Naive B cell (primary cell): Measurements from ENCODE around the gene TKFC. TPM values are rescaled to one million over a fixed set of nuclear protein-coding genes. Genes with fewer than 3 reads are reported as not detected.

Experiments
- ATAC-seq, 2 donors: fragments of 150-1000 bp; cut with Tn5 transposase; 2 replicates each; pipeline ENCODE4 v1.10.0; 2021; ENCODE audit warnings: low read depth in 2 of 2, mild to moderate bottlenecking in 2 of 2, moderate library complexity in 2 of 2
- DNase-seq: peaks from one replicate; pipeline ENCODE4 v3.0.0; 2022
- H3K27ac Mint-ChIP-seq, 6 donors: one replicate each; pipeline ENCODE4 v1.8.0; 2020 to 2022; ENCODE audit warnings: mild to moderate bottlenecking in 6 of 6, mixed read lengths in 6 of 6, moderate library complexity in 5 of 6, inconsistent platforms in 2 of 6
- H3K27me3 Mint-ChIP-seq, 3 donors: one replicate each; pipeline ENCODE4 v1.8.0; 2021 to 2022; ENCODE audit warnings: mixed read lengths in 3 of 3, mild to moderate bottlenecking in 1 of 3
- H3K36me3 Mint-ChIP-seq, 2 donors: one replicate each; pipeline ENCODE4 v1.8.0; 2020 to 2022; ENCODE audit warnings: mixed read lengths in 2 of 2, inconsistent platforms in 1 of 2, mild to moderate bottlenecking in 1 of 2
- H3K4me1 Mint-ChIP-seq, 3 donors: one replicate each; pipeline ENCODE4 v1.8.0; 2020 to 2022; ENCODE audit warnings: mixed read lengths in 3 of 3, inconsistent platforms in 1 of 3, mild to moderate bottlenecking in 1 of 3, moderate library complexity in 1 of 3
- H3K4me3 Mint-ChIP-seq, 8 donors: one replicate each; pipeline ENCODE4 v1.8.0; 2020 to 2022; ENCODE audit warnings: mild to moderate bottlenecking in 8 of 8, mixed read lengths in 8 of 8, moderate library complexity in 8 of 8, inconsistent platforms in 2 of 8
- H3K9me3 Mint-ChIP-seq, 7 donors: one replicate each; pipeline ENCODE4 v1.8.0; 2020 to 2022; ENCODE audit warnings: mixed read lengths in 7 of 7, mild to moderate bottlenecking in 5 of 7, inconsistent platforms in 2 of 7, moderate library complexity in 1 of 7
- polyA plus RNA-seq, 6 donors: library from polyadenylated mRNA; unstranded; fragments of 300-500 nt; fragmentation: Illumina TruSeq; gene quantifications; one replicate each; pipeline ENCODE4 v1.2.3, GENCODE V29; 2021; ENCODE audit warnings: low read depth in 6 of 6

TKFC gene
- polyA plus RNA-seq = 10 to 100 TPM; 38.3 to 62.2 (median 46.4) TPM

- H3K27ac Mint-ChIP-seq = peak within 1 kb of the TSS; percentile 88 to 98 (median 96)
- peaks cover 0 to 8% of the 10 kb centered on the region in 2 donors for H3K36me3 Mint-ChIP-seq
- peaks cover 46 to 66% (median 59%) of the 10 kb centered on the region in 3 donors for H3K4me1 Mint-ChIP-seq
- ATAC-seq (peak; percentile 87 to 90), DNase-seq (peak; percentile 90)
- H3K27me3 Mint-ChIP-seq = no peaks in the 10 kb centered on the region
- no peaks in the 10 kb centered on the region for H3K9me3 Mint-ChIP-seq
- H3K4me3 Mint-ChIP-seq = peak within 1 kb of the TSS; percentile 85 to 98 (median 94)
These were observed at the start of gene TKFC, which contains the start of gene DDB1 for GRCh38 chr11:61332797-61333549. Gene TKFC (plus strand): TSS chr11:61333228. CDS start chr11:61334729, 1,501 bp downstream. Gene DDB1 (minus strand): TSS chr11:61333105. CDS start chr11:61332968, 137 bp downstream.

DNA sequence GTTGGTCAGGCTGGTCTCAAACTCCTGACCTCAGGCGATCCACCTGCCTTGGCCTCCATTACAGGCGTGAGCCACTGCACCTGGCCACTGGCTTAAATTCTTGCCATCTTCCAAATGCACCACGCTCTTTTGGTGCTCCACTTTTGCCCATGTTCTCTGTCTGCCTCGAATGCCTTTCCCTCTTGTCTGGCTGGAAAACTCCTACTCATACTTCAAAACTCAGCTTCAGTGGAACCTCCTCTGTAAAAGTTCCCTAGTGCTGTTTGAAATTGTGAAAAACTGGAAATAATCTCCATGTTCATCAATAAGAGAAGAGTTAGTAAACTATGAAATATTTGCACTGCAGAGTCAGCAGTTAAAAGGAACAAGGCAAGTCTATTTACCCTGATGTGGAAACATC is 49.4 kb upstream of the TKFC start:
- ATAC-seq (no peak), DNase-seq (no peak)
- peaks cover 0 to 3% (median 0%) of the 10 kb centered on the region in 3 donors for H3K4me1 Mint-ChIP-seq
- H3K27ac Mint-ChIP-seq = peak overlapping the region in 1 of 6 donors; percentile 70
- no peaks in the 10 kb centered on the region for H3K27me3 Mint-ChIP-seq
- peaks cover 0 to 9% (median 0%) of the 10 kb centered on the region in 7 donors for H3K9me3 Mint-ChIP-seq
- H3K36me3 Mint-ChIP-seq = peaks cover 0 to 7% of the 10 kb centered on the region in 2 donors
- no peak overlapping the region for H3K4me3 Mint-ChIP-seq

GRCh38 chr11:61287338-61287977 is 45.6 kb upstream of the TKFC start:
- Mint-ChIP-seq H3K9me3 (peaks cover 0 to 5% (median 0%) of the 10 kb centered on the region in 7 donors), H3K4me1 (no peaks in the 10 kb centered on the region), H3K36me3 (peaks cover 0 to 7% of the 10 kb centered on the region in 2 donors), H3K4me3 (peak overlapping the region in 1 of 8 donors; percentile 30), H3K27me3 (peaks cover 0 to 4% (median 0%) of the 10 kb centered on the region in 3 donors), H3K27ac (peak overlapping the region in 2 of 6 donors; percentile 58 to 64)
- no peak for ATAC-seq
- DNase-seq = no peak

- H3K4me1 Mint-ChIP-seq = peaks cover 8 to 14% (median 12%) of the 10 kb centered on the region in 3 donors
- H3K36me3 Mint-ChIP-seq = no peaks in the 10 kb centered on the region
- peaks cover 0 to 7% (median 0%) of the 10 kb centered on the region in 3 donors for H3K27me3 Mint-ChIP-seq
- peak overlapping the region in 3 of 8 donors; percentile 9 to 50 (median 35) for H3K4me3 Mint-ChIP-seq
- H3K27ac Mint-ChIP-seq = no peak overlapping the region
- ATAC-seq (no peak), DNase-seq (no peak)
- H3K9me3 Mint-ChIP-seq = no peaks in the 10 kb centered on the region
These were observed 41.9 kb upstream of the TKFC start for GRCh38 chr11:61290905-61291690.

GRCh38 chr11:61292356-61292755 is 40.7 kb upstream of the TKFC start:
- Mint-ChIP-seq H3K36me3 (no peaks in the 10 kb centered on the region), H3K27ac (no peak overlapping the region), H3K9me3 (no peaks in the 10 kb centered on the region), H3K4me3 (peak overlapping the region; percentile 9 to 89 (median 62)), H3K4me1 (peaks cover 8 to 14% (median 13%) of the 10 kb centered on the region in 3 donors), H3K27me3 (peaks cover 0 to 7% (median 0%) of the 10 kb centered on the region in 3 donors)
- no peak for DNase-seq
- no peak for ATAC-seq

DNA sequence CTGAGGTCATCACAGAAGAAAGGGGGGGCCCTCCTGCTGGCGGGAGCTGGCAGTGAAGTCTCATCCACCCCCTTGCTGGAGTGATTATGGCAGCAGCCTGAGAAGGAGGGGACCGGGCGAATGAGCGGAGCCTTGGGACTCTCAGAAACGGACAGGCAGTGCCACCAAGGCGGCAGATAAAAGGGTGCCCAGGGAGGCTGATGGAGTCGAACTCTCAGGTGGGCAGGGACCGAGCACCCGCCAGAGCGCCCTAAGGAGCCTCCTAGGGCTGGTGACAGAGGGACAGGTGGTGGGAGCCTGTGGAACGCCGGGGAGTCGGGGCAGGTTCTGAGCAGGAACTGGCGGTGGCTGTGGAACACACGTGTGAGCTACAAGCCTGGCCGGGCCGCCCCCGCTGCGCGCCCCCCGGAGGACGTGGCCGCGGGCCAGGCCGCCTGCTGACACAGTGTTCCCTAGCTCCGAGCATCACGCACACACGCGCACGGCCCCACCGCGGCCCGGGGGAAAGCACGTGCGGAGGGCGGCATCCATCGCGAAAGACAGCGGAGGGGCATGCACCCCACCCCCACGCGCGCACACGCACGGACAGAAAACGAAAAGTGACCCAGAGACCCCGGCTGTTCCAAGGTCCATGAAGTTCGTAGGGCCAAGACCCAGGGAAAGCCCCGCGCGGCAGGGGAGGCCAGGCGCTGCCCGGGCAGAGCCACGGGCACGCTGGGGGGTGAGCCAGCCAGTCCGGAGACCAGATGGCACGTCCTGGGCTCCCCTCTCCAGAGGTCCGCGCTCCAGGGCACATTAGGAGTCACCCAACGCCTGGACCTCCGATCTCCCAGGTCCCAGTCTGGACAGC is 38.9 kb upstream of the TKFC start:
- DNase-seq = peak; percentile 20
- no peaks in the 10 kb centered on the region for H3K9me3 Mint-ChIP-seq
- peak overlapping the region; percentile 84 to 90 (median 89) for H3K4me3 Mint-ChIP-seq
- H3K27ac Mint-ChIP-seq = peak overlapping the region in 2 of 6 donors; percentile 60 to 71
- peaks cover 0 to 7% (median 0%) of the 10 kb centered on the region in 3 donors for H3K27me3 Mint-ChIP-seq
- ATAC-seq = peak; percentile 32 to 34
- H3K4me1 Mint-ChIP-seq = peaks cover 8 to 14% (median 13%) of the 10 kb centered on the region in 3 donors
- H3K36me3 Mint-ChIP-seq = no peaks in the 10 kb centered on the region

DNA sequence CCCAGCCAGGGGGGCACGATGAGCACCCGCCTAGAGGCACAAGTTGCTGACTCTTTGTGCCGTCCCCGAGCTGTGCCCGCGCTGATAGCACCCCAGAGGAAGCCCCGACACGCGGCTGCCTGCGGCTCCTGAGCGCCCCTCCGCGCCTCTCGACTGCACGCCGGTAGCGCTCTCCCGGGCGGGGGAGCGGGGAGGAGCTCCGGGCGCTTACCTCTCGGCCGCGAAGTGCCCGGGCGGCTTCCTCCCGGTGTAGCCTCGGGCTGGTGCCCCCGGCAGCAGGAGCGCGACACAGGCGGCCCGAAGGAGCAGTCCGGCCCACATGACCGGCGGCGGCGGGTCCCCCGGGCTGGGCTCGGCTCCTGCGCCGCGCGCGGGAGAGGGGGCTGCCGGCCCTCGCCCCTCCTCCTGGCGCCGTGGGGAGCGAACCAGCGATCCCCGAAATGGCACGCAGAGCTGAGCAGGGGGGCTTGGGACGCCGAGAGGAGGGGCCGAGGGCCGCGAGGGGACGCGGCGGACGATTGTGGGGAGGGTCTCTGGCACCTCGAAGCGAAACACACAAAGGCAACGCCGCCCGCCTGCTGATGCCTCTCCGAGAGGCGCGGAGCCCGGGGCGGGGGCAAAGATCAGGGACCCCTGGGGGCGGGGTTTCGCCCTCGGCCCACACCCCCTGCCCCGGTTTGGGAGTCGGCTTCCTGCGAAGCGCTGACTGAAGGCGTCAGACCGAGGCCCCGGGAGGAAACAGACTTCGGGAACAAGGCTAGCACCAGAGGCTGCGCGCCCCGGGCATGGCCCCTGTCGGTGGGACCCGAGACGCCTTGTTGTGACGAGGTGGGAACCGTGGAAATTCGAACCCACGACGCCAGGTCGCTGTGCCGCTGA is 38.1 kb upstream of the TKFC start, which contains the start of gene VWCE:
TSS of gene VWCE (minus strand) at position 600 of the 879 bp plus-strand sequence. CDS start at position 321, 279 bp downstream.
- ATAC-seq = peak; percentile 94 to 95
- Mint-ChIP-seq H3K27ac (peak within 1 kb of the TSS in 2 of 6 donors; percentile 47), H3K4me1 (peaks cover 8 to 14% (median 13%) of the 10 kb centered on the region in 3 donors), H3K36me3 (no peaks in the 10 kb centered on the region), H3K27me3 (peaks cover 0 to 7% (median 0%) of the 10 kb centered on the region in 3 donors), H3K9me3 (no peaks in the 10 kb centered on the region), H3K4me3 (peak within 1 kb of the TSS; percentile 84 to 90 (median 89))
- DNase-seq = peak; percentile 68

DNA sequence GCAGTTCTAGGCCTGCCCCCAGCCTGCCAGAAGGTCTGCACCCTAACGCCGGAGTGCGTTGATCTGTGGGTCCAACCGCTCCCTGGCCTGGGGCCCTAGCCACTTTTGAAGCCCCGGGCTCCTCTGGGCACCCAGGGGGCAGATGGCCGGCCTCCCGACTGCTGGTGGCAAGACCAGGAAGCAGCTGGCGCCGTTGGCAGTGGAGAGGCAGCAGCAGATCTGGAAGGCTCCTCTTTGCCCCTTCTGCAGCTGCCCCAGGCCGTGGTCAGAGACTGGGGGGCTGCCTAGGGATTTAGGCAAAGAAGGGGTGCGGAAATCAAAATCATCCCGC is 37.5 kb upstream of the TKFC start:
- peaks cover 0 to 7% (median 0%) of the 10 kb centered on the region in 3 donors for H3K27me3 Mint-ChIP-seq
- ATAC-seq (no peak), DNase-seq (peak; percentile 3)
- no peaks in the 10 kb centered on the region for H3K9me3 Mint-ChIP-seq
- H3K27ac Mint-ChIP-seq = no peak overlapping the region
- H3K4me1 Mint-ChIP-seq = peaks cover 8 to 14% (median 13%) of the 10 kb centered on the region in 3 donors
- peaks cover 0 to under 1% of the 10 kb centered on the region in 2 donors for H3K36me3 Mint-ChIP-seq
- H3K4me3 Mint-ChIP-seq = peak overlapping the region in 7 of 8 donors; percentile 36 to 89 (median 70)

- Mint-ChIP-seq H3K9me3 (no peaks in the 10 kb centered on the region), H3K36me3 (peaks cover 8 to 16% of the 10 kb centered on the region in 2 donors)
- no peak for ATAC-seq
These were observed 35.7 kb upstream of the TKFC start for GRCh38 chr11:61297341-61297740.

DNA sequence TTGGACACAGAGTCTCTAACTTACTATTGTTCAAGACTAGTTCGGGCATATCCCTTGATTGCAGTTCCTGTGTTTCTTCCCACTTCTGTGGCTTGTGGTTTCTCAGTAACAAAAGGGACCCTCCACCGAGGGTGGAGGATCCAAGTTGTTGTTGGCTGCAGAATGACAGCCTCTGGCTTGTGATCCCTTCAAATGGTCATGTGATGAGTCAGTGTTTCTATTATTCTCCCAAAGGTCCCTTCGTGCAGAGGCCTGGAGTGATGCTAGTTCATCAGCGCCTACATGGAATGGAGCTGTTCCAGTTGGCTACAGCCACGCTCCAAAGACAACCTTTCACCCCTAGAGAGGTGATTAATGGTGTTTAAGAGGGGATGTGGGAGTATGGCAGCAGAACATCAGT is 35.3 kb upstream of the TKFC start:
- Mint-ChIP-seq H3K36me3 (peaks cover 8 to 18% of the 10 kb centered on the region in 2 donors), H3K27me3 (no peaks in the 10 kb centered on the region), H3K4me1 (peaks cover 8 to 14% (median 13%) of the 10 kb centered on the region in 3 donors), H3K27ac (peak overlapping the region in 3 of 6 donors; percentile 16 to 56 (median 18)), H3K9me3 (no peaks in the 10 kb centered on the region), H3K4me3 (peak overlapping the region in 5 of 8 donors; percentile 1 to 74 (median 22))
- ATAC-seq = no peak
- DNase-seq = no peak

More at GRCh38 chr11:61297341-61297740, 35.7 kb upstream of the TKFC start:
- Mint-ChIP-seq H3K4me1 (peaks cover 8 to 14% (median 13%) of the 10 kb centered on the region in 3 donors), H3K27me3 (peaks cover 0 to 4% (median 0%) of the 10 kb centered on the region in 3 donors), H3K4me3 (peak overlapping the region in 5 of 8 donors; percentile 1 to 74 (median 39)), H3K27ac (peak overlapping the region in 3 of 6 donors; percentile 1 to 18 (median 17))
- DNase-seq = no peak

GRCh38 chr11:61298663-61299244 is 34.3 kb upstream of the TKFC start:
- no peaks in the 10 kb centered on the region for H3K9me3 Mint-ChIP-seq
- peaks cover 2 to 9% (median 6%) of the 10 kb centered on the region in 3 donors for H3K4me1 Mint-ChIP-seq
- H3K27ac Mint-ChIP-seq = peak overlapping the region in 1 of 6 donors; percentile 60
- no peaks in the 10 kb centered on the region for H3K27me3 Mint-ChIP-seq
- H3K4me3 Mint-ChIP-seq = peak overlapping the region in 1 of 8 donors; percentile 9
- ATAC-seq (no peak), DNase-seq (no peak)
- peaks cover 8 to 19% of the 10 kb centered on the region in 2 donors for H3K36me3 Mint-ChIP-seq
